H9 (cell line): ENCODE measurements around the gene TXNDC11. TPM values are rescaled to one million over a fixed set of nuclear protein-coding genes. Genes with fewer than 3 reads are reported as not detected.

Experiments
- DNase-seq: peaks from one replicate; pipeline ENCODE4 v3.0.0-alpha.2; 2017
- H2AFZ ChIP-seq: one replicate; pipeline ENCODE4 v1.6.1; 2013; ENCODE audit warnings: mild to moderate bottlenecking, low read length, control low read depth, moderate library complexity
- H2AK5ac ChIP-seq: 2 replicates; pipeline ENCODE4 v1.6.1; 2013; ENCODE audit warnings: low read length, control low read depth, mixed read lengths; ENCODE audit not compliant: insufficient read length
- H2BK120ac ChIP-seq: one replicate; pipeline ENCODE4 v1.6.1; 2013; ENCODE audit warnings: low read depth, mild to moderate bottlenecking, low read length, control low read depth, inconsistent platforms; ENCODE audit not compliant: poor library complexity, severe bottlenecking
- H2BK12ac ChIP-seq: 2 replicates; pipeline ENCODE4 v1.6.1; 2013; ENCODE audit warnings: low read length, control low read depth, mixed read lengths, low read depth; ENCODE audit not compliant: insufficient read length
- H2BK15ac ChIP-seq: 2 replicates; pipeline ENCODE4 v1.6.1; 2013; ENCODE audit warnings: low read depth, low read length, control low read depth
- H2BK20ac ChIP-seq: one replicate; pipeline ENCODE4 v1.6.1; 2013; ENCODE audit warnings: low read depth, mild to moderate bottlenecking, low read length, control low read depth, inconsistent platforms; ENCODE audit not compliant: poor library complexity, severe bottlenecking
- H2BK5ac ChIP-seq: 2 replicates; pipeline ENCODE4 v1.6.1; 2013; ENCODE audit warnings: low read length, control low read depth, mixed read lengths; ENCODE audit not compliant: insufficient read length
- H3K14ac ChIP-seq: 2 replicates; pipeline ENCODE4 v1.6.1; 2013; ENCODE audit warnings: low read length, control low read depth; ENCODE audit not compliant: insufficient read depth
- H3K18ac ChIP-seq: 2 replicates; pipeline ENCODE4 v1.6.1; 2013; ENCODE audit warnings: low read depth, mild to moderate bottlenecking, mixed read lengths, low read length, control low read depth; ENCODE audit not compliant: insufficient read length
- H3K23ac ChIP-seq: 2 replicates; pipeline ENCODE4 v1.6.1; 2013; ENCODE audit warnings: low read length, control low read depth, mixed read lengths, low read depth; ENCODE audit not compliant: insufficient read length
- H3K23me2 ChIP-seq: 2 replicates; pipeline ENCODE4 v1.6.1; 2013; ENCODE audit warnings: low read depth, mild to moderate bottlenecking, mixed read lengths, low read length, control low read depth; ENCODE audit not compliant: insufficient read length, poor library complexity, severe bottlenecking
- H3K27ac ChIP-seq: 2 replicates; pipeline ENCODE4 v1.5.1; 2013; ENCODE audit warnings: low read length, control low read depth, mixed read lengths, low read depth; ENCODE audit not compliant: insufficient read length
- H3K27me3 ChIP-seq: 2 replicates; pipeline ENCODE4 v1.6.1; 2013; ENCODE audit warnings: low read length, control low read depth, inconsistent platforms; ENCODE audit not compliant: insufficient read depth
- H3K4ac ChIP-seq: 2 replicates; pipeline ENCODE4 v1.6.1; 2013; ENCODE audit warnings: low read depth, mild to moderate bottlenecking, control low read depth, inconsistent platforms, low read length, moderate library complexity
- H3K4me1 ChIP-seq: 2 replicates; pipeline ENCODE4 v1.6.1; 2013; ENCODE audit warnings: low read length, control low read depth, inconsistent platforms; ENCODE audit not compliant: insufficient read depth
- H3K4me2 ChIP-seq: 2 replicates; pipeline ENCODE4 v1.6.1; 2013; ENCODE audit warnings: low read length, control low read depth, mixed read lengths; ENCODE audit not compliant: insufficient read length, insufficient read depth
- H3K56ac ChIP-seq: 2 replicates; pipeline ENCODE4 v1.6.1; 2013; ENCODE audit warnings: low read depth, mild to moderate bottlenecking, mixed read lengths, low read length, control low read depth; ENCODE audit not compliant: insufficient read length
- H3K79me1 ChIP-seq: 2 replicates; pipeline ENCODE4 v1.6.1; 2013; ENCODE audit warnings: low read depth, mild to moderate bottlenecking, moderate library complexity, low read length, control low read depth, inconsistent platforms; ENCODE audit not compliant: insufficient read depth, poor library complexity, severe bottlenecking
- H3K79me2 ChIP-seq: 2 replicates; pipeline ENCODE4 v1.6.1; 2013; ENCODE audit warnings: low read length, control low read depth, inconsistent platforms; ENCODE audit not compliant: insufficient read depth
- H3K9ac ChIP-seq: 2 replicates; pipeline ENCODE4 v1.6.1; 2013; ENCODE audit warnings: low read length, control low read depth, mixed read lengths; ENCODE audit not compliant: insufficient read length; ENCODE audit errors: extremely low read depth
- H3K9me3 ChIP-seq: one replicate; pipeline ENCODE4 v1.6.1; 2013; ENCODE audit warnings: low read depth, low read length, inconsistent platforms; ENCODE audit not compliant: control insufficient read depth
- H3T11ph ChIP-seq: one replicate; pipeline ENCODE4 v1.6.1; 2013; ENCODE audit warnings: mild to moderate bottlenecking, low read length, control low read depth, inconsistent platforms
- H4K20me1 ChIP-seq: one replicate; pipeline ENCODE4 v1.6.1; 2013; ENCODE audit not compliant: control insufficient read depth, insufficient read length, insufficient read depth
- H4K5ac ChIP-seq: 2 replicates; pipeline ENCODE4 v1.6.1; 2013; ENCODE audit warnings: low read depth, mild to moderate bottlenecking, mixed read lengths, low read length, control low read depth; ENCODE audit not compliant: insufficient read length
- H4K8ac ChIP-seq: replicated peaks from 2 replicates; pipeline ENCODE4 v1.6.1; 2013; ENCODE audit warnings: low read length, control low read depth, mixed read lengths, low read depth; ENCODE audit not compliant: insufficient read length
- H4K91ac ChIP-seq: 2 replicates; pipeline ENCODE4 v1.6.1; 2013; ENCODE audit warnings: low read depth, mild to moderate bottlenecking, moderate library complexity, mixed read lengths, low read length, control low read depth; ENCODE audit not compliant: insufficient read length
- H3K27ac Mint-ChIP-seq, 3 experiments: 2 replicates in 2 of 3; 3 replicates in 1 of 3; pipeline ENCODE4 v1.8.0; 2020 to 2021; ENCODE audit warnings: mixed read lengths in 3 of 3, mild to moderate bottlenecking in 1 of 3, moderate library complexity in 1 of 3
- H3K27me3 Mint-ChIP-seq: 2 replicates; pipeline ENCODE4 v1.8.0; 2021; ENCODE audit warnings: low read depth, mild to moderate bottlenecking, moderate library complexity, mixed read lengths
- H3K36me3 Mint-ChIP-seq, 3 experiments: 2 replicates in 2 of 3; 3 replicates in 1 of 3; pipeline ENCODE4 v1.8.0; 2020 to 2021; ENCODE audit warnings: low read depth in 3 of 3, mixed read lengths in 3 of 3; ENCODE audit not compliant: insufficient read depth in 1 of 3
- H3K4me1 Mint-ChIP-seq, 2 experiments: 2 replicates each; pipeline ENCODE4 v1.8.0; 2020; ENCODE audit warnings: mixed read lengths in 2 of 2
- H3K4me3 Mint-ChIP-seq, 2 experiments: 2 replicates in 1 of 2; 3 replicates in 1 of 2; pipeline ENCODE4 v1.8.0; 2020 to 2021; ENCODE audit warnings: mild to moderate bottlenecking in 2 of 2, mixed read lengths in 2 of 2, moderate library complexity in 1 of 2
- H3K9me3 Mint-ChIP-seq, 2 experiments: 2 replicates in 1 of 2; 3 replicates in 1 of 2; pipeline ENCODE4 v1.8.0; 2020; ENCODE audit warnings: mild to moderate bottlenecking in 2 of 2, mixed read lengths in 2 of 2, moderate library complexity in 1 of 2
- CTCF ChIP-seq: fragments of 200-600 bp; sonication (generic); conservative IDR thresholded peaks from 3 replicates; pipeline ENCODE4 v1.8.0; 2021; ENCODE audit warnings: antibody characterized with exemption, mild to moderate bottlenecking
- WGBS: extraction: QIAGEN DNeasy Blood & Tissue Kit; methylation state at CpG from one replicate; pipeline ENCODE4 v1.1.7; 2013; ENCODE audit warnings: missing lambda C conversion rate, low lambda C conversion rate, mixed read lengths; ENCODE audit not compliant: insufficient read length; ENCODE audit errors: extremely low coverage; 5-methylcytosine and 5-hydroxymethylcytosine counted together
- total RNA-seq: library from RNA; stranded (reverse); gene quantifications from 2 replicates; pipeline ENCODE4 v1.2.1, GENCODE V29; 2021

TXNDC11 gene
- total RNA-seq, 1 experiment from 2014 or later, result 12.2 TPM

GRCh38 chr16:11675561-11676511 lies 66.8 kb downstream of the TXNDC11 start:
- H4K91ac ChIP-seq, result no peak overlapping the region
- H3K4me3 Mint-ChIP-seq, result no peak overlapping the region
- no peak overlapping the region for H3K4ac ChIP-seq
- H3K9me3 ChIP-seq, result no peaks in the 10 kb centered on the region
- no peak overlapping the region for H3T11ph ChIP-seq
- no peak overlapping the region for H3K9ac ChIP-seq
- H3K18ac ChIP-seq, result no peak overlapping the region
- H3K23ac ChIP-seq, result no peak overlapping the region
- no peak overlapping the region for H2BK5ac ChIP-seq
- no peak overlapping the region for H2BK120ac ChIP-seq
- H3K14ac ChIP-seq, result no peak overlapping the region
- no peak overlapping the region for H3K27ac ChIP-seq
- no peaks in the 10 kb centered on the region for H3K27me3 Mint-ChIP-seq
- H2BK20ac ChIP-seq, result no peak overlapping the region
- peak; percentile 11; the same call in 1 of the 3 replicates for TF ChIP-seq CTCF
- peaks cover 25 to 30% of the 10 kb centered on the region in 2 experiments for H3K4me1 Mint-ChIP-seq
- H3K4me2 ChIP-seq, result no peak overlapping the region
- DNase-seq, result peak; percentile 49
- no peak overlapping the region for H2BK12ac ChIP-seq
- H2AK5ac ChIP-seq, result no peak overlapping the region
- no peak overlapping the region for H4K5ac ChIP-seq
- H3K27ac Mint-ChIP-seq, result peak overlapping the region; percentile 39 to 83 (median 83); a peak in 4 of 7 replicates
- H2AFZ ChIP-seq, result no peak overlapping the region
- no peak overlapping the region for H3K56ac ChIP-seq
- H3K36me3 Mint-ChIP-seq, result peaks cover 22 to 49% (median 40%) of the 10 kb centered on the region in 3 experiments
- H2BK15ac ChIP-seq, result no peak overlapping the region
- peaks cover 2% of the 10 kb centered on the region for H4K20me1 ChIP-seq
- no peaks in the 10 kb centered on the region for H3K4me1 ChIP-seq
- H3K9me3 Mint-ChIP-seq, result no peaks in the 10 kb centered on the region
- H3K79me1 ChIP-seq, result peaks cover 3% of the 10 kb centered on the region
- no peaks in the 10 kb centered on the region for H3K23me2 ChIP-seq
- WGBS, result no CpG with 5 or more reads among the region's 42 CpGs
- H4K8ac ChIP-seq, result no peak overlapping the region
- H3K27me3 ChIP-seq, result no peaks in the 10 kb centered on the region
- peaks cover 4% of the 10 kb centered on the region; the same call in 1 of the 2 replicates for H3K79me2 ChIP-seq
